HG03432 (cell line): ENCODE results near the gene CLECL1.
"Not testable (repeated sequence)": the region's sequence is repeated elsewhere in the genome, so short reads cannot be mapped to it uniquely, and the experiment has no call there.

Source experiments
- ATAC-seq: cut with Tn5 transposase; IDR thresholded peaks from one replicate; pipeline ENCODE4 v1.9.1; 2021; ENCODE audit warnings: mild to moderate bottlenecking, moderate library complexity; ENCODE audit not compliant: unreplicated experiment

CLECL1 gene

DNA sequence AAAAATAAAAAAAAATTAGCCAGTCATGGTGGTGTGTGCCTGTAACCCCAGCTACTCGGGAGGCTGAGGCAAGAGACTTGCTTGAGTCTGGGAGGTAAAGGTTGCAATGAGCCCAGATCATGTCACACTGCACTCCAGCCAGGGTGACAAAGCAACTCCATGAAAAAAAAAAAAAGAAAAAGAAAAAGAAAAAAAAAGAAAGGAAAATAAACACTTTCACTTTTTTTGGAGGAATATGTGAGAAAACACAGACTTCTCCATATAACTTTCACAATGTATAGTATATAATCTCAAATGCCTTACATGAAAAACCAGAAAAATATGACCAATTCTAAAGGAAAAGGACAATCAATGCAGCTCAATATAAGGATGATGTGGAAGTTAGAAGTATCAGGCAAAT lies 8.9 kb downstream of the CLECL1 start:
- ATAC-seq, result no peak

DNA sequence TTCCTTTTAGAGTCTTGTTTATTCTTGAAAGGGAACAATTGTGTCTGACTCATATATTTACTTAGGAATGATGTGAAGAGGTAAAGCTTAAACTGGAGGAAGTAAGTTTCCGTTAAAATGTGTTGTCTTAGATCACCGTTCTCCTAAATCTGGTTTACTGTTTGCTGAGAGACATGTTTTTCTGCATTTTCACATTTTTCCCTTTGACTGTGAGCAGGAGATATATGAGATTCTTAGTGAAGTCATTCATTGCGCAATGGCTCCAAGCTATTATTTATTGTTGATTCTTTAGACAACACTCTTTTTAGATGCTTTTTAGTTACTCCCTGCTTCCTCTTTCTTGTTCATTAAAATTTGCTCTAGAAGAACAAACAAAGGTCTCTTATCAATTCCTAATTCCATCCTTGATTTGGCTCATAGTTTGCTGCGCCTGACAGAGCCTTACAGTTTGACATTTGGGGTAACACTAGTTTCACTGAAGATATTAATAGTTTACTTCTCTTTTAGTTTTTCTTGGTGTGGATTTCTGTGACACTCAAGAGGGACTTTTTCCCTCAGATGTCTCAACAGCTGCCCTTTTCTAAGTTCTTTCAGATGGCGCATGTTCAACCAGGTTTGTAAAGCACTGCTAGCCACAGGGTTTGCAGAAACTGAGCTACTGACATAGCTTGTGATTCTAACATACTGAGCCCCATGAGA lies 11.4 kb downstream of the CLECL1 start:
- peak; percentile 64 for ATAC-seq

DNA sequence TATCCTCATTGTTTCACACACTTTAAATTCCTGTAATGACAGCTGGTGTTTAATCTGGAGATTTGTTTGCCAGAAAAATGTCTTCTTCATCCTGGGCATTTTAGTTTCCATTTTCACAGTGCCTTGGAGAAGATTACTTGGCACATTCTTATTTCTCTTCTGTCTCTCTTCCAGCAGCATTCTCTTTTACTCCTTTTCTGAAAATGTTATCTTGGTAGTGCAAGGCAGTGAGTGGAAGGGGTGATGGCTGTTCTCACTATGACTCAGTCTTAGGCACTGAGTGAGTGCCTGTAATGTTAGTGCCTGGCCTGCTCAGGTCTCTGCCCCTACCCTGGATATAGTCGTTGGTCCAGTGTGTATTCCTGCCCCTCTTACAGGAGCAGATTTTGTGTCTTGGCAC lies 13.1 kb downstream of the CLECL1 start:
- ATAC-seq, result peak; percentile 27

DNA sequence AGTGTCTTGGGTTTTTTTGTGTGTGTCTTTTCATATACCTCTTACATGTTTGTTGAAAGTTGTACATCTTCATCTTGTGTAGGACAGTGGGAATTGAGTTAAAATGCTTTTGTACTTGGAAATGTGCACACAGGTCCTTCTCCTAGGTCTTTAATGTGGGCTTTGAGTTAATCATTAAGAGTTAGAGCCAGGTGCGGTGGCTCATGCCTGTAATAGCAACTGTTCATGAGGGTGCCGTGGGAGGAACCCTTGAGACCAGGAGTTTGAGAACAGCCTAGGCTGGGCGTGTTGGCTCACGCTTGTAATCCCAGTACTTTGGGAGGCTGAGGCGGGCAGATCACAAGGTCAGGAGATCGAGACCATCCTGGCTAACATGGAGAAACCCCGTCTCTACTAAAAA lies 13.9 kb downstream of the CLECL1 start:
- no peak for ATAC-seq

DNA sequence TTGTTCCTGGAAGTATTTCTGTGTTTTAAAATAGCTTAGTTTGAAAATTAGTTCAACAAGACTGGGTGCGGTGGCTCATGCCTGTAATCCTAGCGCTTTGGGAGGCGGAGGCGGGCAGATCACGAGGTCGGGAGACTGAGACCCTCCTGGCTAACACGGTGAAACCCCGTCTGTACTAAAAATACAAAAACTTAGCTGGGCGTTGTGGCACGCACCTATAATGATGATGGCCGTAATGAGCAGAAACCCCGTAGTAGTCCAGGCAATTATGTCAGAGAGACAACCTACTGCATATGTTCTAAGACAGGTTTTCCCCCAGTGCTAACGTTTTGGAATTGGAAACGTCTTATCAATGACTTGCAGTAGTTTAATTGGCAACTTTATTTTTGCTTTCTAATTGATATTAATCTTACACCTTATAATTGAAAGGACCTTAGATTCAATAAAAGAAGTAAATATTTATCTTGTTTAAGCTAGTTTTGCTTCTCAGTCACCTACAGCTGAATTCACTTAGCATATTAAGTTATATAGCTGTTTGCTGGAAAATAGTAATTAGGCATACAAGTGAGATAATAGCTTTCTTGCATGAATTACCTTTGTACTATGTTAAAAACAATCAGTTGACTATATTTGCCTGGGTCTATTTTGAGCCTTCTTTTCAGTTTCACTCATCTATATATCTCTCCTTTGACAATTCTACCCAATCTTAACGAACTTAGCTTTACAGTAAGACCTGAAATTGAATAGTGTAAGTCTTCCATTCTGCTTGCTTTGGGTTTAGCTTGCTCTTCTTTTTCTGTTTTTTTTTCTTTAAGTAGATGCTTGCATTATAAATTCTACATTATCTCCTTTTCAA lies 15.6 kb downstream of the CLECL1 start:
- ATAC-seq, result peak; percentile 34

- peak; percentile 73 for ATAC-seq
These were observed 19.8 kb downstream of the CLECL1 start for GRCh38 chr12:9713032-9713558.

DNA sequence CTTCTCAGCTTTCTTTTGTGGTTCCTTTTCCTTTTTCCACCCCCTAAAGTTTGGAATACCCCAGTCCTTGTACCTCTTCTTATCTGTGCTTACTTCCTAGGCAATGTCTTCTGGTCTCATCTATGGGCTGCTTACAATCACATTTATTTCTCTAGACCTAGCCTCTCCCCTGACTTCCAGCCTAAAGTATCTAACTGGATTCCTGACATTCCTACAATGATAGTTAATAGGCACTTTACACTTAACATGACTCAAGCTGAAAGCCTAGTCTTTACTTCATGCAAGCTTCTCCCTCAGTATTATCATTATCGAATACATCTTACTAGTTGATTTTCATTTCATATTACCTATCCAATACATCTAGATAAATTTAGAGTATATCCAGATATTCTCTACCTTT lies 21.2 kb downstream of the CLECL1 start:
- ATAC-seq, result no peak

DNA sequence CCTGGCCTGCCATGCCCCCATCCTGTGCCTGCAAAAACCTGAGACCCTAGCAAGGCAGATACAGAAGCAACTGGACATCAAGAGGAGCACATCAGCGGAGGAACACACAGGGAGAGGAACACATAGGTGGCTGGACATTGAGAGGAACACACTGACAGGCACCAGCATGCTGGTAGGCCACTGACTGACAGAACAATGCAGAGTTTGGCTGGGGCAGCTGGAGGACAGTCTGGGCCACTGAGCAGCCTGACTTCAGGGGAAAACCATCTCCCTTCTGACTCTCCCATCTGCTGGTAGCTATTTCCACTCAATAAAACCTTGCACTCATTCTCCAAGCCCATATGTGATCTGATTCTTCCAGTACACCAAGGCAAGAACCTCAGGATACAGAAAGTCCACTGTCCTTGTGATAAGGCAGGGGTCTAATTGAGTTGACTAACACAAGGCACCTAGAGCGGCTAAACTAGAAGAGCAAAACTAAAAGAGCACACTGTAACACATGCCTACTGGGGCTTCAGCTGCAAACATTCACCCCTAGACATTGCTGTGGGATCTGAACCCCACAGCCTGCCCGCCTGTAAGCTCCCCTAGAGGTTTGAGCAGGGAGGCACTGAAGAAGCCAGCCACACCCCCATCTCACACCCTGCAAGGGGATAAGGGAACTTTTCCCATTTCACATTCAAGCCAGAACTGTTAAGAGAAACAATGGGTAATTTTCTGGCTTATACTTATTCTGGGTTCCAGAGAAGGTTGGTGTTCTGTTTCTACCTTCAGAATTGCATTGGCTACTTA lies 22.1 kb downstream of the CLECL1 start:
- ATAC-seq, result no peak

DNA sequence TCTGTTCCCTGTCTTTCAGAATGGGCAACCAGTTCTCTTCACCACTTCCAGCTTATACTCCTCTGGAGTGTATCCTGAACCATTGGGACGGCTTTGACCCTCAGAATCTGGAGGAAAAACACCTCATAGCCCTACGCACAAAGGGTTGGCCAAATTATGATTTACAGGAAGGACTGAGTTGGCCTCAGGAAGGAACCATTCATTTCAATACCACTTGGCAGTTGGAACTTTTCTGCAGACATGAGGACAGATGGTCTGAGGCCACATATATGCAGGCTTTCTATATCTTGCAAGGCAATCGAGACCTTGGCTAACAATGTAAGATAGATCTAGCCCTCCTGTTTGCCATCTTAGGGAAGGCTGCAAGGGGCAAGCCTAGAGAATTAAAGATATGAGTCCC lies 24.0 kb downstream of the CLECL1 start:
- ATAC-seq, result no peak

DNA sequence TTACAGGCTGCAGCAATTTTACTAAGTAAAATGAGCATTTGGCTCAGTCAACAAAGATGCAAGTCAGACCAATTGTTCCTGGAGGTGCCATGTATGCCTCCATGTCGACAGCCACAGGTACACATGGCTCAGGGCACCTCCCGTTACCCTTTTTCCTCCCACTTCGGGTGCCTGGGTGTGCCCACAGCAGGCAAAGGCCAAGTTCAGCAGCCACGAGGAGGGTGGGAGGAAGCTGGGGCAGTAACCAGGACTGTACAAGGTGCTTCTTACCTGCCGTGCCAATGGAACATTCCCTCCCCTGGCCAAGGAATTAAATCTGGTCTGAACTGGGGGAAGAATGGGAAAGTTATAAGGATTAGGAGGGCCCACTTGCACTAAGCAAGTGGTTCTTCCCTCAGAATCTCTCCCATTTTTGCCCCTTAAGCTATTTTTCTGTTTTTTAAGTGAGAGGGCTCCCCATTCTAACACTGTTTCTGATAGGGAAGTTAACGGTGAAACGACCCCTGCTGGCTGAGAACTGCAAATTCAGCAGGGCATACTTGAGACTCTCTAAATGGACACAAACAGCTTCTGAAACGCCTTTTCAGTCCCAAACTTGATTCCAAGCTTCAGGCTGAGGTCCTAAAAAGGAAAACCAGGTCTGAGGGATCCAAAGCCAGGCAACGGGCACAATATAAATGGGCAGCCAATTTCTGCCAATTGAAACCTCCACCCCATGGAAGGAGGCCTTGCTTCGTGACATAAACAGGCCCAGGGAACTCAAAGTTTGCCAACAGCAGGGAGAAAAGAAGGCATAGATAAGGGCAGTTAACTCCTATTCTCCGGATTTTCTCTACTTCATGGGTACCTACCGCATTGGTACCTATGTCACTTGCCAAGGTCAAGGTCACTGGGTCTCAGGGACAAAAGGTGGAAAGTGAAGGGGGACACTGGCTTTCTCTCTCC lies 24.8 kb downstream of the CLECL1 start:
- no peak for ATAC-seq

DNA sequence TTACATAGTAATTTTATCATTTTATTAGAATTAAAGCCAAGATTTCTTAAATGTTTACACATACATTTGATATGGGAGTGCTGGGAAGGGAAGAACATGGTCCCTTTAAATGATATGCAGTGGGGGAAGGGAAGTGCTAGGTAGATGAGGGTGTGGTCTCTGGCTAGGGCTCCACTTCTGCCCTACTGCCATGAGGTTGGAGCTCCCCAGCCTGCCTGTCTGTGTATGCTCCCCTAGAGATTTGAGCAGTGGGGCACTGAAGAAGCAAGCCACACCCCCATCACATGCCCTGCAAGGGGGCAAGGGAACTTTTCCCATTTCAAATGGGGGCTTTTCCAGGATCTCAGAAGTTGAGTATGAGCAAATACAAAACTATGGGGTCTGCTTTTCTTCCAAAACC lies 25.5 kb downstream of the CLECL1 start:
- ATAC-seq, result no peak

GRCh38 chr12:9706086-9706685 lies 26.7 kb downstream of the CLECL1 start:
- ATAC-seq, result no peak

GRCh38 chr12:9704561-9704960 lies 28.3 kb downstream of the CLECL1 start:
- ATAC-seq, result not testable (repeated sequence)

DNA sequence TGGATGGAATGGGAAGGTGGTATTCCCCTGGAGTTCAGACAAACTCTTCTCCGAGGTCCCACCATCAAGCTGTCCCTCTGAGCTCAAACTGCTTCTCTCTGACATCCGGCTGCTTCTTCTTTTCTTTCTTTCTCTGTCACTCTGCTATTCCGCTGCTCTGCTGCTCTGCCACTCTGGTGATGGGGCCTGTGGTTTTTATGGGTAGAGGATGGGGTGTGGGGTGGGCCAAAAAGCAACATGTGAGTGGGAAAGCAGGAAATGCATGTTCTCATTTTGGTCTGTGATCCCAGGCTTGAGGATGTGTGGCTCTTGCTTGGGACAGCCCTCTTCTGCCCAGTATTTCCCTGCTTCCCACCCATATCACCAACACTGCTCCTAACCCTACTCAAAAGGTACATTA lies 30.6 kb downstream of the CLECL1 start:
- peak; percentile 40 for ATAC-seq

GRCh38 chr12:9701380-9702154 lies 31.3 kb downstream of the CLECL1 start:
- peak; percentile 29 for ATAC-seq

- no peak for ATAC-seq
These were observed 32.3 kb downstream of the CLECL1 start for GRCh38 chr12:9700606-9700956.

GRCh38 chr12:9699898-9700605 lies 32.8 kb downstream of the CLECL1 start:
- no peak for ATAC-seq

DNA sequence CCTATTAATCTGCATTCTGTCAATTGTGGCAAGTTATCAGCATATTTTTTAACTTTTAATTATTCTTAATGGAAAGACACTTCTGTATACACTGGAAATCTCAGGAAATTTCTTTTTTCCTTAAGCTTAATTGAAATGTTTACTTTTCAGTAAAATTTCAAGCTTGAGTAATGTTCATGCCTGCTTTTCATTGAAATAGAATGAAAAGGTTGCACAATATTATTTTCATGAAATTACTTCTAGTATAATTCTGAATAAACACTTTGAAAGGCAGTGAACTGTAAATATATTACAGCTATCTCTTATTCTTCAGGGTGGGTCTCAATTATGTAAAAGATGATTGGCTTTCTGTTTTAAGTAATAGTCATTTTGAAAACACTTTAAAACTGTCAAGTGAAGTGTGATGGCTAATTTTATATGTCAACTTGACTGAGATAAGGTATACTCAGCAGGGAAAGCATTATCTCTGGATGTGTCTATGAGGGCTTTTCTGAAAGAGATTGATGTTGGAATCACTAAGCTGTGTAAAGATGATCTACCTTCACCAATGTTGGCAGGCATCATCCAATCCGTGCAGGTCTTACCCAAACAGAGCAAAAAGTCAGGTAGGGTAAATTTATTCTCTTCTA lies 33.5 kb downstream of the CLECL1 start:
- no peak for ATAC-seq
